ENCODE measurements around the gene TMEM132C. TPM values are rescaled to one million over a fixed set of nuclear protein-coding genes. Genes with fewer than 3 reads are reported as not detected.

The TMEM132C gene
- total RNA-seq, 2 experiments from 2014 or later: not detected

- no peak overlapping the region for H3K27ac Mint-ChIP-seq
- POLR2A ChIA-PET: no interaction called here
- H3K4me1 Mint-ChIP-seq: no peaks in the 10 kb centered on the region
- H3K36me3 Mint-ChIP-seq: no peaks in the 10 kb centered on the region
- no peaks in the 10 kb centered on the region for H3K27me3 Mint-ChIP-seq
- no peak overlapping the region for H3K4me3 Mint-ChIP-seq
- no peaks in the 10 kb centered on the region for H3K9me3 Mint-ChIP-seq
- no peak for ATAC-seq (ENCODE audit: low read depth)
- DNase-seq: no peak
These were observed 426.1 kb downstream of the TMEM132C start for GRCh38 chr12:128693115-128693514.

- Mint-ChIP-seq H3K27ac (no peak overlapping the region), H3K36me3 (no peaks in the 10 kb centered on the region), H3K27me3 (no peaks in the 10 kb centered on the region), H3K9me3 (no peaks in the 10 kb centered on the region), H3K4me1 (no peaks in the 10 kb centered on the region), H3K4me3 (no peak overlapping the region)
- POLR2A ChIA-PET: no interaction called here
- DNase-seq (no peak), ATAC-seq (ENCODE audit: low read depth) (no peak)
These were observed 426.8 kb downstream of the TMEM132C start for GRCh38 chr12:128693771-128694170.

GRCh38 chr12:128694445-128694844 is 427.5 kb downstream of the TMEM132C start:
- POLR2A ChIA-PET: no interaction called here
- H3K27ac Mint-ChIP-seq: no peak overlapping the region
- no peak for DNase-seq

GRCh38 chr12:128695697-128696096 is 428.7 kb downstream of the TMEM132C start:
- no peaks in the 10 kb centered on the region for H3K36me3 Mint-ChIP-seq
- no peak overlapping the region for H3K4me3 Mint-ChIP-seq
- no peaks in the 10 kb centered on the region for H3K4me1 Mint-ChIP-seq
- H3K27ac Mint-ChIP-seq: no peak overlapping the region
- POLR2A ChIA-PET: no interaction called here
- H3K9me3 Mint-ChIP-seq: no peaks in the 10 kb centered on the region
- H3K27me3 Mint-ChIP-seq: no peaks in the 10 kb centered on the region
- DNase-seq: no peak
- ATAC-seq (ENCODE audit: low read depth): no peak

More at GRCh38 chr12:128694445-128694844, 427.5 kb downstream of the TMEM132C start:
- H3K4me3 Mint-ChIP-seq: no peak overlapping the region
- H3K27me3 Mint-ChIP-seq: no peaks in the 10 kb centered on the region
- H3K4me1 Mint-ChIP-seq: no peaks in the 10 kb centered on the region
- H3K36me3 Mint-ChIP-seq: no peaks in the 10 kb centered on the region
- no peak for ATAC-seq (ENCODE audit: low read depth)
- no peaks in the 10 kb centered on the region for H3K9me3 Mint-ChIP-seq

- no peaks in the 10 kb centered on the region for H3K36me3 Mint-ChIP-seq
- DNase-seq: no peak
- H3K27me3 Mint-ChIP-seq: no peaks in the 10 kb centered on the region
- ATAC-seq (ENCODE audit: low read depth): no peak
- peaks cover 2% of the 10 kb centered on the region for H3K9me3 Mint-ChIP-seq
- POLR2A ChIA-PET: no interaction called here
- no peaks in the 10 kb centered on the region for H3K4me1 Mint-ChIP-seq
- H3K27ac Mint-ChIP-seq: no peak overlapping the region
- H3K4me3 Mint-ChIP-seq: no peak overlapping the region
These were observed 431.5 kb downstream of the TMEM132C start for GRCh38 chr12:128698301-128698972.

DNA sequence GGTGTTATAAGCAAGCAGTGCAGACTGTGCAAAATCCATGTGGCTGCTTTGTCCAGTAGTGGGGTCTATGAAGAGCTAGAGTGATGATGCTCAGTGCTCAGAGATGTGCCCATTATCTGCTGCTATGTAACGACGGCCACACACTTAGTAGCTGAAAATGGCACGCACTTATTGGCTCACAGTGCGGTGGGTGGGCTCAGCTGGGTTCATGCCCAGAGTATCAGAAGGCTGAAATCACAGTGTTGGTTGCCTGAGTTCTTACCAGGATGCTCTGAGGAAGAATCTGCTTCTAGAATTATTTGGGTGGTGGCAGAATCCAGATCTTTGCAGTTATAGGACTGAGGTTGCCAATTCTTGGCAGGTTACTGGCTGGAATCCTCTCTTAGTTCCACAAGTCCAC is 432.1 kb downstream of the TMEM132C start:
- Mint-ChIP-seq H3K27me3 (no peaks in the 10 kb centered on the region), H3K27ac (no peak overlapping the region), H3K36me3 (no peaks in the 10 kb centered on the region), H3K4me3 (no peak overlapping the region), H3K4me1 (no peaks in the 10 kb centered on the region), H3K9me3 (peaks cover 2% of the 10 kb centered on the region)
- POLR2A ChIA-PET: no interaction called here
- DNase-seq (no peak), ATAC-seq (ENCODE audit: low read depth) (no peak)

GRCh38 chr12:128702371-128702770 is 435.4 kb downstream of the TMEM132C start:
- ATAC-seq (ENCODE audit: low read depth) (no peak), DNase-seq (no peak)
- H3K27me3 Mint-ChIP-seq: no peaks in the 10 kb centered on the region
- H3K4me3 Mint-ChIP-seq: no peak overlapping the region
- H3K4me1 Mint-ChIP-seq: no peaks in the 10 kb centered on the region
- POLR2A ChIA-PET: no interaction called here
- no peak overlapping the region for H3K27ac Mint-ChIP-seq
- H3K9me3 Mint-ChIP-seq: peaks cover 2% of the 10 kb centered on the region
- no peaks in the 10 kb centered on the region for H3K36me3 Mint-ChIP-seq

- POLR2A ChIA-PET: no interaction called here
- H3K27ac Mint-ChIP-seq: no peak overlapping the region
- no peaks in the 10 kb centered on the region for H3K4me1 Mint-ChIP-seq
- H3K9me3 Mint-ChIP-seq: peaks cover 2% of the 10 kb centered on the region
- no peak for ATAC-seq (ENCODE audit: low read depth)
- H3K36me3 Mint-ChIP-seq: no peaks in the 10 kb centered on the region
- DNase-seq: no peak
- no peak overlapping the region for H3K4me3 Mint-ChIP-seq
- no peaks in the 10 kb centered on the region for H3K27me3 Mint-ChIP-seq
These were observed 438.2 kb downstream of the TMEM132C start for GRCh38 chr12:128705140-128705539.

- H3K9me3 Mint-ChIP-seq: peaks cover 2% of the 10 kb centered on the region
- POLR2A ChIA-PET: no interaction called here
These were observed 440.5 kb downstream of the TMEM132C start for GRCh38 chr12:128707488-128707887.

GRCh38 chr12:128708789-128709188 is 441.8 kb downstream of the TMEM132C start:
- H3K36me3 Mint-ChIP-seq: no peaks in the 10 kb centered on the region
- no peak overlapping the region for H3K27ac Mint-ChIP-seq
- POLR2A ChIA-PET: no interaction called here
- ATAC-seq (ENCODE audit: low read depth): no peak
- no peaks in the 10 kb centered on the region for H3K27me3 Mint-ChIP-seq
- no peak overlapping the region for H3K4me3 Mint-ChIP-seq
- no peaks in the 10 kb centered on the region for H3K4me1 Mint-ChIP-seq
- DNase-seq: no peak
- H3K9me3 Mint-ChIP-seq: no peaks in the 10 kb centered on the region

More at GRCh38 chr12:128707488-128707887, 440.5 kb downstream of the TMEM132C start:
- Mint-ChIP-seq H3K27me3 (no peaks in the 10 kb centered on the region), H3K4me3 (no peak overlapping the region), H3K4me1 (no peaks in the 10 kb centered on the region), H3K36me3 (no peaks in the 10 kb centered on the region), H3K27ac (no peak overlapping the region)
- no peak for ATAC-seq (ENCODE audit: low read depth)
- DNase-seq: no peak

DNA sequence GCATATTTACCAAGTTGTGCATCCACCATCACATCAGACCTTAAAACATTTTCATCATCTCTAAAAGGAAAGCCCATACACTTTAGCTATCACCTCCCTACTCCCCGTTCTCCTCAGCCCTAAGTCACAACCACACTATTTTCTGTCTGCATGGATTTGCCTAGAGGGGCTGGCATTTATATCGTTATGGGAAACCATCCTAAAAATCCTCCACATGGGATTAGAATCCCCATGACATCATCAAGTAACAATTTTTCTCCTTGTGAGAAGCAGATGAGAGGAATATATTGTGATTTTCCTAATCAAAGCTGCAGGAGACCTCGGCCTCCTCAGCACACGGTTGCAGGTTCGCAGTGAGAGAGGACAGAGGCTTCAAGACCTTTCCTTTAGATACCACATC is 442.7 kb downstream of the TMEM132C start:
- Mint-ChIP-seq H3K4me1 (no peaks in the 10 kb centered on the region), H3K27me3 (no peaks in the 10 kb centered on the region), H3K9me3 (peaks cover 2% of the 10 kb centered on the region), H3K4me3 (no peak overlapping the region), H3K36me3 (no peaks in the 10 kb centered on the region), H3K27ac (no peak overlapping the region)
- ATAC-seq (ENCODE audit: low read depth) (no peak), DNase-seq (no peak)
- POLR2A ChIA-PET: no interaction called here

GRCh38 chr12:128711486-128711885 is 444.5 kb downstream of the TMEM132C start:
- ATAC-seq (ENCODE audit: low read depth) (no peak), DNase-seq (no peak)
- no peak overlapping the region for H3K27ac Mint-ChIP-seq
- no peaks in the 10 kb centered on the region for H3K27me3 Mint-ChIP-seq
- POLR2A ChIA-PET: no interaction called here
- H3K9me3 Mint-ChIP-seq: peaks cover 2% of the 10 kb centered on the region
- no peaks in the 10 kb centered on the region for H3K4me1 Mint-ChIP-seq
- no peaks in the 10 kb centered on the region for H3K36me3 Mint-ChIP-seq
- H3K4me3 Mint-ChIP-seq: no peak overlapping the region

- no peak for DNase-seq
These were observed 445.7 kb downstream of the TMEM132C start for GRCh38 chr12:128712622-128713021.

DNA sequence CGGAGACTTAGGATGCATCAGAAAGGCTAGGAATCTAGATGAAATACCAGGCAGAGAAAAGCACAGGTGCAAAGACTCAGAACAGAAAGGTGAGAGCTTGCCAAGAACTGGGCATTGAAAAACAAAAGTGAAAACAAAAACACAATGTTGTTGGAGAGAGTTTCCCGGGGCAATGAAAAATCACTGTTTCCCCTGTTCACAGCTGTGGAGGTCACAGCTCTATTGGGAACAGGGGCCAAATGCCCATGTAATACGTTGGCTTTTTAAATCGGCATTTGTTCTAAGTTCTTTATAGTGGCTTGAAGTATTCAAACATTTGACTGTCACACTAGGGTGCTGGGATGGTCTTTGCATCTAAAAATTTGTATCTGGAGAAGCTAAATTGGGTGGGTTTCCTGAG is 448.5 kb downstream of the TMEM132C start:
- no peak overlapping the region for H3K4me3 Mint-ChIP-seq
- ATAC-seq (ENCODE audit: low read depth): no peak
- peaks cover 8% of the 10 kb centered on the region for H3K9me3 Mint-ChIP-seq
- no peak overlapping the region for H3K27ac Mint-ChIP-seq
- no peak for DNase-seq
- H3K4me1 Mint-ChIP-seq: no peaks in the 10 kb centered on the region
- POLR2A ChIA-PET: no interaction called here
- no peaks in the 10 kb centered on the region for H3K27me3 Mint-ChIP-seq
- no peaks in the 10 kb centered on the region for H3K36me3 Mint-ChIP-seq

More at GRCh38 chr12:128712622-128713021, 445.7 kb downstream of the TMEM132C start:
- Mint-ChIP-seq H3K4me1 (no peaks in the 10 kb centered on the region), H3K36me3 (no peaks in the 10 kb centered on the region), H3K27ac (no peak overlapping the region), H3K4me3 (no peak overlapping the region), H3K27me3 (no peaks in the 10 kb centered on the region), H3K9me3 (peaks cover 2% of the 10 kb centered on the region)
- POLR2A ChIA-PET: no interaction called here
- no peak for ATAC-seq (ENCODE audit: low read depth)
